Smooth muscle cell of the pulmonary artery (primary cell): Measurements from ENCODE around the gene RBKS. TPM values are rescaled to one million over a fixed set of nuclear protein-coding genes. Genes with fewer than 3 reads are reported as not detected.

Experiments used
- total RNA-seq: library from RNA; depleted of rRNA; stranded (reverse); fragments of >200 nt; gene quantifications from 2 replicates; pipeline ENCODE4 v1.2.3, GENCODE V29; 2014

The RBKS gene
- total RNA-seq: 0.59 and 1.2 TPM in 2 replicates

DNA sequence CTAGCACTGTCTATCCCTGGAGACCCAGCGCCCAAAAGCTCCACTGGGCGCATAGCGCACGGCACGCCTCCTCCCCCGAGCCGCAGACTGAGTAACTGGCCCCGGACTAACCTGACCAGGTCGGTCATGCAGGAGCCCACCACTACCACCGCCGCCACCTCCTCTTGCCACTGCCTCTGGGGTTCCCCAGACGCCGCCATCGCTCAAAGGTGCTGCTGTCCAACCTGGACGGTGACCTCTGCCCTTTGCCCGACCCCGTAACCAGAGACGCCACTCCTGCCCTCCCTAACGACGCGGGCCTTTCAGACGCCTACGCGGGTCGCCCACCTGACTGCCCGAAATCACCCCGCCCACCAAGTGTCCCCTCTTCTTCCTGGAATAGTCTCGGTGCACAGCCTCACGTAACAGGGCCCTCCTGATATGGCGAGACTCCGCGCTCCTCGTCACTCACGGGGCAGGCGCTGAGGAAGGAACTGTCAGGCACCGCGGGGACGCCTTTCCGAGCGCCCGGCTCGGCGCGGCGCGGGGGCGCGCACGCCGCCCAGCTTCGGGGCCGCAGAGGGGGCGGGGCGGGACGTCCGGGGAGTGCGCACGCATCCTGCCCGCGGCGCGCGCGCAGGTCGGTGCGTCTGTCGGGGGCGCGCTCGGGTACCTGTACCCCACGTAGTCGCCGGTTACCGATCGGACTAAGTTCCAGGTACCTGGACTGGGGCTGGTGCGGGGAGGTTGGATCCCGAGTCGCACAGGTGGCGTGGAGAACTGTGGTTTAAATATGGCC is at the start of gene RBKS, which contains the start of gene BABAM2:
Gene RBKS, minus strand, starts transcription at position 242 of the 778 bp plus-strand sequence. Its CDS starts 42 bp downstream, at position 200.
Gene BABAM2, plus strand, starts transcription at position 584 of the 778 bp plus-strand sequence. CDS start 3,828 bp downstream, outside the sequence.

GRCh38 chr2:27771548-27772335 is 118.4 kb downstream of the RBKS start, which contains the start of gene MRPL33:
MRPL33 (plus strand) TSS chr2:27771719; CDS start chr2:27771778, 59 bp downstream.

Other genes with a start within 250 kb of the RBKS start
- 18.9 and 19.4 TPM in 2 replicates for gene SUPT7L, start 226.8 kb downstream of the RBKS start, total RNA-seq
- gene SLC4A1AP, start 226.5 kb downstream of the RBKS start, total RNA-seq: 23.1 and 24.9 TPM in 2 replicates
- 53.1 and 67.6 TPM in 2 replicates for gene MRPL33, start 118.7 kb downstream of the RBKS start, total RNA-seq
- 24.7 and 25.1 TPM in 2 replicates for gene BABAM2, start 342 bp upstream of the RBKS start, total RNA-seq